B cell (primary cell): ENCODE results near the gene SESN3. TPM values are rescaled to one million over a fixed set of nuclear protein-coding genes. Genes with fewer than 3 reads are reported as not detected.

ENCODE experiments used
- ATAC-seq: fragments of 200-7000 bp; cut with Tn5 transposase; one replicate; pipeline ENCODE4 v1.10.0; 2021; ENCODE audit warnings: low read depth, mild to moderate bottlenecking, moderate number of reproducible peaks, moderate library complexity
- CTCF ChIA-PET: fragments of 350-600 bp; sonication (Branson Sonifier 250); formaldehyde crosslinking; loops from one replicate; lab custom pipeline; 2021; ENCODE audit warnings: antibody characterized with exemption, inconsistent platforms; lab: Charles Lee
- POLR2A ChIA-PET: fragments of 350-600 bp; sonication (Branson Sonifier 250); formaldehyde crosslinking; loops from one replicate; lab custom pipeline; 2021; ENCODE audit warnings: antibody characterized with exemption; lab: Charles Lee
- DNase-seq: peaks from one replicate; pipeline ENCODE4 v3.0.0; 2013
- H2AFZ ChIP-seq: 2 replicates; pipeline ENCODE4 v1.6.1; 2012; ENCODE audit warnings: mild to moderate bottlenecking, low read depth, low read length; ENCODE audit not compliant: insufficient read depth, poor library complexity, severe bottlenecking
- H3K27ac ChIP-seq, 2 donors: 1 replicate in 1 of 2; 2 replicates in 1 of 2; pipeline ENCODE4 v1.5.1; 2012 to 2013; ENCODE audit warnings: low read length in 2 of 2, mild to moderate bottlenecking in 2 of 2, moderate library complexity in 1 of 2
- H3K27me3 ChIP-seq, 4 experiments: fragments of 200-600 bp in 1 of 4; sonication (generic) in 1 of 4; replicated peaks in 1 of 4; 1 replicate in 2 of 4; 2 replicates in 2 of 4; pipeline versions ENCODE4 v1.6.1 to v1.7.0; 2013 to 2016; ENCODE audit warnings: low read length in 3 of 4, mild to moderate bottlenecking in 2 of 4, mixed read lengths in 1 of 4, moderate library complexity in 1 of 4; ENCODE audit not compliant: insufficient read depth in 4 of 4, control insufficient read depth in 3 of 4; ENCODE audit errors: control extremely low read depth in 1 of 4
- H3K36me3 ChIP-seq, 2 experiments: replicated peaks in 1 of 2; 1 replicate in 1 of 2; 2 replicates in 1 of 2; pipeline versions ENCODE4 v1.6.1 to v1.7.1; 2013; ENCODE audit warnings: low read length in 1 of 2; ENCODE audit not compliant: insufficient read depth in 2 of 2, control insufficient read depth in 1 of 2; ENCODE audit errors: control extremely low read depth in 1 of 2, extremely low read depth in 1 of 2
- H3K4me1 ChIP-seq, 2 donors: fragments of 200-600 bp in 1 of 2; sonication (generic) in 1 of 2; 1 replicate in 1 of 2; 2 replicates in 1 of 2; pipeline versions ENCODE4 v1.5.1 to v1.6.1; 2013 to 2017; ENCODE audit warnings: low read length in 2 of 2; ENCODE audit not compliant: control insufficient read depth in 2 of 2, insufficient read depth in 2 of 2
- H3K4me2 ChIP-seq: replicated peaks from 2 replicates; pipeline ENCODE3; 2012; ENCODE audit warnings: mild to moderate bottlenecking, low read depth, low read length; ENCODE audit not compliant: poor library complexity, severe bottlenecking
- H3K4me3 ChIP-seq, 5 experiments: fragments of 200-600 bp in 1 of 5; sonication (generic) in 1 of 5; 1 replicate in 3 of 5; 2 replicates in 2 of 5; pipeline versions ENCODE4 v1.5.1 to v1.7.0; 2011 to 2016; ENCODE audit warnings: low read length in 4 of 5, mild to moderate bottlenecking in 4 of 5, low read depth in 2 of 5, control low read depth in 1 of 5, moderate library complexity in 1 of 5; ENCODE audit not compliant: insufficient read depth in 1 of 5; ENCODE audit errors: control extremely low read depth in 1 of 5, extremely low read depth in 1 of 5
- H3K79me2 ChIP-seq: fragments of 200-600 bp; sonication (generic); one replicate; pipeline ENCODE4 v1.6.0; 2016; ENCODE audit warnings: low read length; ENCODE audit not compliant: control insufficient read depth, insufficient read depth
- H3K9ac ChIP-seq: fragments of 200-600 bp; sonication (generic); 2 replicates; pipeline ENCODE4 v1.6.1; 2017; ENCODE audit warnings: mild to moderate bottlenecking, low read length, moderate library complexity
- H3K9me3 ChIP-seq, 3 donors: one replicate each; pipeline versions ENCODE4 v1.6.1 to v1.7.1; 2013; ENCODE audit warnings: low read length in 2 of 3; ENCODE audit not compliant: control insufficient read depth in 2 of 3, insufficient read depth in 1 of 3; ENCODE audit errors: control extremely low read depth in 1 of 3
- H4K20me1 ChIP-seq: 2 replicates; pipeline ENCODE4 v1.6.0; 2012; ENCODE audit warnings: mild to moderate bottlenecking, low read length; ENCODE audit not compliant: insufficient read depth, control insufficient read depth, poor library complexity, severe bottlenecking
- H3K27ac Mint-ChIP-seq: one replicate; pipeline ENCODE4 v1.8.0; 2021; ENCODE audit warnings: mixed read lengths
- H3K27me3 Mint-ChIP-seq: one replicate; pipeline ENCODE4 v1.8.0; 2021; ENCODE audit warnings: mixed read lengths
- H3K4me1 Mint-ChIP-seq: one replicate; pipeline ENCODE4 v1.8.0; 2021; ENCODE audit warnings: mixed read lengths
- H3K4me3 Mint-ChIP-seq: one replicate; pipeline ENCODE4 v1.8.0; 2021; ENCODE audit warnings: mixed read lengths
- H3K9me3 Mint-ChIP-seq: one replicate; pipeline ENCODE4 v1.8.0; 2022; ENCODE audit warnings: mixed read lengths; ENCODE audit not compliant: insufficient read depth
- EZH2 ChIP-seq: IDR thresholded peaks from 2 replicates; pipeline ENCODE4 v1.6.1; 2012; ENCODE audit warnings: borderline replicate concordance, low read depth, mild to moderate bottlenecking, moderate library complexity, low read length; ENCODE audit not compliant: insufficient read depth, poor library complexity, severe bottlenecking
- WGBS: methylation state at CpG from one replicate; pipeline ENCODE4 v1.1.5; 2013; ENCODE audit warnings: missing lambda C conversion rate; ENCODE audit not compliant: insufficient coverage; 5-methylcytosine and 5-hydroxymethylcytosine counted together
- intact Hi-C: fragments of 100-400 bp; cut with micrococcal nuclease; formaldehyde crosslinking; loops from one replicate; pipeline ENCODE4 v1.10.0; 2022
- polyA plus RNA-seq: library from polyadenylated mRNA; depleted of rRNA; stranded (reverse); fragments of >200 nt; gene quantifications from 2 replicates; pipeline ENCODE4 v1.2.3, GENCODE V29; 2012
- total RNA-seq, 2 donors: library from RNA; stranded (reverse); fragments of 120-200 nt in 1 of 2; gene quantifications; 1 replicate in 1 of 2; 2 replicates in 1 of 2; pipeline versions ENCODE4 v1.2.3 to v1.2.4, GENCODE V29; 2013 to 2022
- TF ChIP-seq, protein P1 (sequence below): fragments of 200-600 bp; IDR thresholded peaks from one replicate; pipeline ENCODE4 v1.8.0; 2022; ENCODE audit warnings: antibody characterized with exemption, mild to moderate bottlenecking

SESN3 gene
- total and polyA plus RNA-seq, 2 donors (not counting 1 experiment from before 2014, with no cell fraction given) = 10.1 to 519 TPM

DNA sequence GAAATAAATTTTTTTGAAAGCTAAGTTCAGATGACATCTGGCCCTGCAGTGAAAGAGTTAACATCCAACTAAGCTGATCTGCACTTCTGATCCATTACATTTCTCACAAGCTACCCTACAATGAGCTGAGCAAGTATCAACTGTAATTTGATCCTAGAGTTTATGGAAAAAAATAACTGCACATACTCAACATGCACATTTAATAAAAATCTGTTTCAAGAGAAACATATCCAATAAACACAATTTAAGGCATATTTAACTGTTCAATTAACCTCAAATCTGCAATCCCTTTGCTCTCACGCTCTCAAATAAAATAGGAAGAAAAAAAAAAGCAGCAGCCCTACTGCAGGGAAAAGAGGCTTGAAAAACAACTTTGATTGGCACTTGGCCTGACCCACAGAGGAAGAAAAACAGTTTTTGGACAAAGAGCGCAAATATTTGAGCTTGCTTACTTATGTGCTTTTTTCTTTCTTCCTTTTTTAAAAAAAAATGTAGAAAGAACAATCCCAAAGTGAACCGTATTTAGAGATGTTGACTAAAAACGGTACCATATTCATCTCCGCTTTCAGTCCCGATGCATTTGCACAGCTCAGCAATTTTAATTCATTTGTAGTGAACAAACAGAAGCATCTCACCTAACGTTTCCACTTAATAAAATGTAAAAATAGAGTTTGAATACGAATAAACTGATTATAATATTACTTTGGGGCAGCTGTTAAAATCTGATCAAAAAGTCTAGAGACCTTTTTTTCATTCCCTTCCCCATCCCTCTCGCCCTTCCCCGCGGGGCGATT, 1.6 kb downstream of the SESN3 start:
- H3K79me2 ChIP-seq = peaks cover 64% of the 10 kb centered on the region
- H4K20me1 ChIP-seq = peaks cover 14% of the 10 kb centered on the region
- no peaks in the 10 kb centered on the region for H3K27me3 ChIP-seq
- DNase-seq = no peak
- H3K4me3 ChIP-seq = peak overlapping the region; percentile 73 to 94 (median 88)
- peak overlapping the region in 1 of 2 donors; percentile 85 for H3K27ac ChIP-seq
- peak overlapping the region; percentile 35 for H2AFZ ChIP-seq
- no peak overlapping the region for H3K4me3 Mint-ChIP-seq
- peak overlapping the region; percentile 88 for H3K9ac ChIP-seq
- H3K27me3 Mint-ChIP-seq = no peaks in the 10 kb centered on the region
- peaks cover 3 to 6% of the 10 kb centered on the region in 2 experiments for H3K36me3 ChIP-seq
- POLR2A ChIA-PET = interaction anchor here (0.6 to 4.3 kb wide), 12 partner anchors 12 to 486 kb away, joined by 3 to 63 read pairs (median 4); no protein-coding TSS in a partner anchor
- H3K27ac Mint-ChIP-seq = peak overlapping the region; percentile 95
- TF ChIP-seq, protein P1, sequence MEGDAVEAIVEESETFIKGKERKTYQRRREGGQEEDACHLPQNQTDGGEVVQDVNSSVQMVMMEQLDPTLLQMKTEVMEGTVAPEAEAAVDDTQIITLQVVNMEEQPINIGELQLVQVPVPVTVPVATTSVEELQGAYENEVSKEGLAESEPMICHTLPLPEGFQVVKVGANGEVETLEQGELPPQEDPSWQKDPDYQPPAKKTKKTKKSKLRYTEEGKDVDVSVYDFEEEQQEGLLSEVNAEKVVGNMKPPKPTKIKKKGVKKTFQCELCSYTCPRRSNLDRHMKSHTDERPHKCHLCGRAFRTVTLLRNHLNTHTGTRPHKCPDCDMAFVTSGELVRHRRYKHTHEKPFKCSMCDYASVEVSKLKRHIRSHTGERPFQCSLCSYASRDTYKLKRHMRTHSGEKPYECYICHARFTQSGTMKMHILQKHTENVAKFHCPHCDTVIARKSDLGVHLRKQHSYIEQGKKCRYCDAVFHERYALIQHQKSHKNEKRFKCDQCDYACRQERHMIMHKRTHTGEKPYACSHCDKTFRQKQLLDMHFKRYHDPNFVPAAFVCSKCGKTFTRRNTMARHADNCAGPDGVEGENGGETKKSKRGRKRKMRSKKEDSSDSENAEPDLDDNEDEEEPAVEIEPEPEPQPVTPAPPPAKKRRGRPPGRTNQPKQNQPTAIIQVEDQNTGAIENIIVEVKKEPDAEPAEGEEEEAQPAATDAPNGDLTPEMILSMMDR = no peak
- no peak for TF ChIP-seq EZH2
- H3K4me1 Mint-ChIP-seq = peaks cover 43% of the 10 kb centered on the region
- intact Hi-C loops = loop anchor here (5.0 kb wide), 1 partner anchor 37 kb away; no protein-coding TSS in a partner anchor
- no peak for ATAC-seq
- CTCF ChIA-PET = interaction anchor here (0.6 to 5.4 kb wide), 18 partner anchors 8 to 486 kb away, joined by 3 to 121 read pairs (median 4); no protein-coding TSS in a partner anchor
- H3K4me2 ChIP-seq = peak overlapping the region; percentile 81
- H3K4me1 ChIP-seq = peaks cover 29 to 32% of the 10 kb centered on the region in 2 donors
- H3K9me3 Mint-ChIP-seq = peaks cover 2% of the 10 kb centered on the region
- H3K9me3 ChIP-seq = peaks cover 0 to 4% (median 0%) of the 10 kb centered on the region in 3 donors
- WGBS = 0% methylated on average over 5 of the region's 12 CpGs
